Measurements from ENCODE around the gene ARRDC4. TPM values are rescaled to one million over a fixed set of nuclear protein-coding genes. Genes with fewer than 3 reads are reported as not detected.
"Not testable (repeated sequence)": the region's sequence is repeated elsewhere in the genome, so short reads cannot be mapped to it uniquely, and the experiment has no call there.

Gene ARRDC4
- total RNA-seq, 1 experiment from 2014 or later: 33.0 TPM

GRCh38 chr15:97962263-97962662 is 1.8 kb downstream of the ARRDC4 start:
- no peak for DNase-seq (ENCODE audit: extremely low read depth, low read depth)

GRCh38 chr15:97963779-97964178 is 3.3 kb downstream of the ARRDC4 start:
- no peak for DNase-seq (ENCODE audit: extremely low read depth, low read depth)

GRCh38 chr15:97966246-97966645 is 5.7 kb downstream of the ARRDC4 start:
- DNase-seq (ENCODE audit: extremely low read depth, low read depth): no peak

GRCh38 chr15:97966924-97967620 is 6.6 kb downstream of the ARRDC4 start:
- no peak for DNase-seq (ENCODE audit: extremely low read depth, low read depth)

GRCh38 chr15:97967881-97968280 is 7.4 kb downstream of the ARRDC4 start:
- no peak for DNase-seq (ENCODE audit: extremely low read depth, low read depth)

- no peak for DNase-seq (ENCODE audit: extremely low read depth, low read depth)
Measured at GRCh38 chr15:97968380-97968779, 7.9 kb downstream of the ARRDC4 start.

- DNase-seq (ENCODE audit: extremely low read depth, low read depth): no peak
Measured at GRCh38 chr15:97972366-97972765, 11.9 kb downstream of the ARRDC4 start.

- no peak for DNase-seq (ENCODE audit: extremely low read depth, low read depth)
Measured at GRCh38 chr15:97976129-97976528, 15.6 kb downstream of the ARRDC4 start.

GRCh38 chr15:97976766-97977503 is 16.4 kb downstream of the ARRDC4 start:
- no peak for DNase-seq (ENCODE audit: extremely low read depth, low read depth)

- no peak for DNase-seq (ENCODE audit: extremely low read depth, low read depth)
Measured at GRCh38 chr15:97977734-97978133, 17.2 kb downstream of the ARRDC4 start.

- DNase-seq (ENCODE audit: extremely low read depth, low read depth): no peak
Measured at GRCh38 chr15:97978401-97979139, 18.1 kb downstream of the ARRDC4 start.

GRCh38 chr15:97979140-97979520 is 18.6 kb downstream of the ARRDC4 start:
- DNase-seq (ENCODE audit: extremely low read depth, low read depth): no peak

- no peak for DNase-seq (ENCODE audit: extremely low read depth, low read depth)
Measured at GRCh38 chr15:97981058-97981457, 20.6 kb downstream of the ARRDC4 start.

GRCh38 chr15:97981758-97982157 is 21.3 kb downstream of the ARRDC4 start:
- no peak for DNase-seq (ENCODE audit: extremely low read depth, low read depth)

- DNase-seq (ENCODE audit: extremely low read depth, low read depth): no peak
Measured at GRCh38 chr15:97984157-97984556, 23.7 kb downstream of the ARRDC4 start.

GRCh38 chr15:97985979-97986378 is 25.5 kb downstream of the ARRDC4 start:
- not testable (repeated sequence) for DNase-seq (ENCODE audit: extremely low read depth, low read depth)

- DNase-seq (ENCODE audit: extremely low read depth, low read depth): no peak
Measured at GRCh38 chr15:97986781-97987180, 26.3 kb downstream of the ARRDC4 start.

- DNase-seq (ENCODE audit: extremely low read depth, low read depth): no peak
Measured at GRCh38 chr15:97989299-97989698, 28.8 kb downstream of the ARRDC4 start.

GRCh38 chr15:97991972-97992541 is 31.6 kb downstream of the ARRDC4 start:
- DNase-seq (ENCODE audit: extremely low read depth, low read depth): no peak

GRCh38 chr15:97992823-97993222 is 32.3 kb downstream of the ARRDC4 start:
- DNase-seq (ENCODE audit: extremely low read depth, low read depth): no peak

GRCh38 chr15:97993310-97993738 is 32.8 kb downstream of the ARRDC4 start:
- no peak for DNase-seq (ENCODE audit: extremely low read depth, low read depth)

Measured in NCI-H460 (cell line).